Activated naive CD4-positive, alpha-beta T cell treated with anti-CD3 and anti-CD28 coated beads, Interleukin-2, amount 50 U/mL, for 24 hours (primary cell): ENCODE measurements around the gene PRKG1.
"Not testable (repeated sequence)": the region's sequence is repeated elsewhere in the genome, so short reads cannot be mapped to it uniquely, and the experiment has no call there.

ENCODE experiments used
- H3K27ac Mint-ChIP-seq: one replicate; pipeline ENCODE4 v1.8.0; 2021; ENCODE audit warnings: mild to moderate bottlenecking, mixed read lengths
- H3K27me3 Mint-ChIP-seq: one replicate; pipeline ENCODE4 v1.8.0; 2021; ENCODE audit warnings: mixed read lengths
- H3K36me3 Mint-ChIP-seq: one replicate; pipeline ENCODE4 v1.8.0; 2021; ENCODE audit warnings: mixed read lengths
- H3K4me1 Mint-ChIP-seq: one replicate; pipeline ENCODE4 v1.8.0; 2021; ENCODE audit warnings: mixed read lengths
- H3K4me3 Mint-ChIP-seq: one replicate; pipeline ENCODE4 v1.8.0; 2021; ENCODE audit warnings: mild to moderate bottlenecking, mixed read lengths
- H3K9me3 Mint-ChIP-seq: one replicate; pipeline ENCODE4 v1.8.0; 2021; ENCODE audit warnings: mixed read lengths

PRKG1 gene

GRCh38 chr10:51242393-51242792 is 168.1 kb downstream of the PRKG1 start:
- peaks cover 4% of the 10 kb centered on the region for H3K9me3 Mint-ChIP-seq
- no peak overlapping the region for H3K4me3 Mint-ChIP-seq
- no peaks in the 10 kb centered on the region for H3K36me3 Mint-ChIP-seq
- no peaks in the 10 kb centered on the region for H3K27me3 Mint-ChIP-seq
- no peaks in the 10 kb centered on the region for H3K4me1 Mint-ChIP-seq
- H3K27ac Mint-ChIP-seq: no peak overlapping the region

GRCh38 chr10:51244309-51244708 is 170.0 kb downstream of the PRKG1 start:
- H3K27ac Mint-ChIP-seq: no peak overlapping the region

GRCh38 chr10:51244748-51245490 is 170.6 kb downstream of the PRKG1 start:
- no peaks in the 10 kb centered on the region for H3K4me1 Mint-ChIP-seq
- H3K9me3 Mint-ChIP-seq: peaks cover 4% of the 10 kb centered on the region
- H3K27me3 Mint-ChIP-seq: no peaks in the 10 kb centered on the region
- H3K4me3 Mint-ChIP-seq: no peak overlapping the region
- H3K36me3 Mint-ChIP-seq: no peaks in the 10 kb centered on the region
- H3K27ac Mint-ChIP-seq: no peak overlapping the region

More at GRCh38 chr10:51244309-51244708, 170.0 kb downstream of the PRKG1 start:
- Mint-ChIP-seq H3K36me3 (no peaks in the 10 kb centered on the region), H3K27me3 (no peaks in the 10 kb centered on the region), H3K4me1 (no peaks in the 10 kb centered on the region), H3K4me3 (no peak overlapping the region), H3K9me3 (peaks cover 4% of the 10 kb centered on the region)

- H3K9me3 Mint-ChIP-seq: no peaks in the 10 kb centered on the region
- H3K36me3 Mint-ChIP-seq: no peaks in the 10 kb centered on the region
- no peak overlapping the region for H3K27ac Mint-ChIP-seq
- H3K27me3 Mint-ChIP-seq: no peaks in the 10 kb centered on the region
- no peaks in the 10 kb centered on the region for H3K4me1 Mint-ChIP-seq
- H3K4me3 Mint-ChIP-seq: no peak overlapping the region
Measured at GRCh38 chr10:51246156-51246555, 171.9 kb downstream of the PRKG1 start.

DNA sequence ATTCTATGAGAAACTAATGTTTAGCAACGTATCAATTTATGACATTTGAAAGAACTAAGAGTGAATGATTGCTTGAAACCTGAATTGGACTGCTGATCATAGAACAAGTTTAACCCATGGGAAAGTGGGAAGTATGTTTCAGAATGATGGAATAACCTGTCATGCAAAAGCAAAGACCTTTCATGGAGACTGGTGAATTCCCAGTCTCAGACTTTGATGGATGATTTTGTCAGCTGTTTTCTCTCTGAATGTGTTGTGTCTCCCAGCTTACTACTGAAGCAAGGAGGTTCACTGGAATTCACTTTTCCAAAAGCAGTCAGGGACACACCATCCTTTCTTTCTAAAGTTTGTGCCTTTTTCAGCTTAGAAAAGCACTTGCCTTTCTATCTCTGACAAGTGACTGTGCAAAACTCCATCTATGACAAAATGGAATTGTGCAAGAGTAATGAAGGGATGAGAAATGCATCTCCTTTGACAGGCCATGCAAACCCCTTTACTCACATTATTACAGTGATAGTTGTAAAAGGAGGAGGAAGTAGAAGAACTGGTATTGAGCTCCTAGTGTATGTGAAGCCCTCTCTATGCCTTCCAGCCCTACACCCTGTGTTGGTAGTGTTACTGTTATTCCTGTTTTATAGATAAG is 176.1 kb downstream of the PRKG1 start:
- Mint-ChIP-seq H3K9me3 (no peaks in the 10 kb centered on the region), H3K4me1 (no peaks in the 10 kb centered on the region), H3K27me3 (no peaks in the 10 kb centered on the region), H3K4me3 (no peak overlapping the region), H3K36me3 (no peaks in the 10 kb centered on the region), H3K27ac (no peak overlapping the region)

DNA sequence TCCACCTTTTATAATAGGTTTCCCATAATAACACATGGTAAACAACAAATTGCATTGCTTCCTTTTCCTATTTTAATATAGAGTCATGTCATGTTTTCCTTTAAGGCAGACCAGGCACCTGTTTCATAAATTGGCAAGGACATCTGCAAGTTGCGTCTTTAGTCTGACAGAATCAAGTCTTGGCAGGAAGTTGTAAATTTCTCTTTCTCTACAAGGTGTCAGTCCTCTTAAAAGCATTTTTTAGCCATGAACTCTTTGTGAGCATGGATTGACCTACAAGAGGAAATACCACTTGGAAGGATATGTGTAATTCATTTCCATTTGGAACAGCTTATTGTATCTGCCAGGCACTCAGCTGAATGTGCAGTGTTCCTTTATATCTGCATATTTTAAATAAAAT is 176.8 kb downstream of the PRKG1 start:
- H3K4me1 Mint-ChIP-seq: no peaks in the 10 kb centered on the region
- H3K27me3 Mint-ChIP-seq: no peaks in the 10 kb centered on the region
- H3K27ac Mint-ChIP-seq: no peak overlapping the region
- no peaks in the 10 kb centered on the region for H3K36me3 Mint-ChIP-seq
- H3K4me3 Mint-ChIP-seq: no peak overlapping the region
- no peaks in the 10 kb centered on the region for H3K9me3 Mint-ChIP-seq

DNA sequence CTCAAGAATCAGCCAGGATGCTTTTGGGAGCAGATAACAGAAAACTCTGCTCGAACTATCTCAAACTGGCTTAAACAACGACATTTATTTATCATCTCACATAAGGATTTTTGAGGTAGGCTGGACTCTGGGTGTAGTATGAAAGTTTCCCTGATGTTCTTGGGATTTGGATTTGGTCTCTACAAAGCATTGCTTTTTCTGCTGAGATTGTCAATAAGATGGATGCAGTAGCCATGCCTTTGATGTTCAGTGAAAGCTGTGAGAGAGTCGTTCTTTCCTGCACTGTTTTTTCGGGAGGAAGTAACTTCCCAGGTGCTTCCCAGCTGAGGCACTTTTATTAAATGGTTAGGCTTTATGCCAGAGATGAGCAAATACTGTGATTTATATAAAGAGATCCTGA is 181.1 kb downstream of the PRKG1 start:
- no peaks in the 10 kb centered on the region for H3K36me3 Mint-ChIP-seq
- H3K4me1 Mint-ChIP-seq: no peaks in the 10 kb centered on the region
- no peak overlapping the region for H3K27ac Mint-ChIP-seq

DNA sequence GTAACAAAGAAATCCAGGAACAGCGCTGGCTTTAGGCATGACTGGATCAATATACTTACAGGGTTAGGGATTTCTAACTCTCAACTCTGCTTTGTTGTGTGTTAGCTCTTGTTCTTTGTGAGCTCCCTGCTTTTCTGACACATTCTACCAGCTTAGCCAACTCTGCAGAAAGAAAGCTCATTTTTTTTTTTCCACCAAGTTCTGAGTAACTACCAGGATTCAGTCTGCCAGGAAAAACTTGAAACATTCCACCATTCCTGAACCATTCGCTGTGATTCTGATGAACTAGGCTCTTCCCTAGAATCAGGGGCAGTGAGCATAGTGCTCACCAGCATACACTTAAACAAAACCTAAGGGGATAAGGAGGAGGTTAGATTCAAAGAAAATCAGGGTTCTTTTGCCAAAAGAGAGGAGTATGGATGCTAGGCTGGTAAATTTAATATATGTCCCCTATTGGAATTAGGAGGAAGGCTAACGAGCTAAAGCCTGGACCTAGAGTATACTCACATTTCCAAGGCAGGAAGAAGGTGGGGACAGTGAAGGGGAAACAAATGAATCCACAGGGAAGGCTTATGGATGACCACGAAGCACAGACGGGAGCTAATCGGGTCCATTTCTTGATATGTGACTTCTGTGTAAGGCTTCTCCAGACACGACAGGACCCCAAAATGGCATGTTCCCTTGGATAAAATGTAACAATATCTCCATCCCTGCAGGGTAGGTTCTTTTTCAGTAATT is 183.4 kb downstream of the PRKG1 start:
- H3K27ac Mint-ChIP-seq: no peak overlapping the region
- no peaks in the 10 kb centered on the region for H3K27me3 Mint-ChIP-seq

More for the DNA sequence above, 181.1 kb downstream of the PRKG1 start:
- no peak overlapping the region for H3K4me3 Mint-ChIP-seq
- H3K9me3 Mint-ChIP-seq: no peaks in the 10 kb centered on the region
- no peaks in the 10 kb centered on the region for H3K27me3 Mint-ChIP-seq

GRCh38 chr10:51260376-51260775 is 186.1 kb downstream of the PRKG1 start:
- H3K27me3 Mint-ChIP-seq: no peaks in the 10 kb centered on the region
- H3K27ac Mint-ChIP-seq: no peak overlapping the region
- no peaks in the 10 kb centered on the region for H3K4me1 Mint-ChIP-seq
- H3K36me3 Mint-ChIP-seq: no peaks in the 10 kb centered on the region
- no peak overlapping the region for H3K4me3 Mint-ChIP-seq
- no peaks in the 10 kb centered on the region for H3K9me3 Mint-ChIP-seq

More for the DNA sequence above, 183.4 kb downstream of the PRKG1 start:
- Mint-ChIP-seq H3K4me1 (no peaks in the 10 kb centered on the region), H3K4me3 (no peak overlapping the region), H3K9me3 (no peaks in the 10 kb centered on the region), H3K36me3 (no peaks in the 10 kb centered on the region)

- no peak overlapping the region for H3K4me3 Mint-ChIP-seq
- H3K9me3 Mint-ChIP-seq: no peaks in the 10 kb centered on the region
- H3K4me1 Mint-ChIP-seq: no peaks in the 10 kb centered on the region
- no peaks in the 10 kb centered on the region for H3K36me3 Mint-ChIP-seq
- H3K27ac Mint-ChIP-seq: no peak overlapping the region
- no peaks in the 10 kb centered on the region for H3K27me3 Mint-ChIP-seq
Measured at GRCh38 chr10:51266496-51266895, 192.2 kb downstream of the PRKG1 start.

DNA sequence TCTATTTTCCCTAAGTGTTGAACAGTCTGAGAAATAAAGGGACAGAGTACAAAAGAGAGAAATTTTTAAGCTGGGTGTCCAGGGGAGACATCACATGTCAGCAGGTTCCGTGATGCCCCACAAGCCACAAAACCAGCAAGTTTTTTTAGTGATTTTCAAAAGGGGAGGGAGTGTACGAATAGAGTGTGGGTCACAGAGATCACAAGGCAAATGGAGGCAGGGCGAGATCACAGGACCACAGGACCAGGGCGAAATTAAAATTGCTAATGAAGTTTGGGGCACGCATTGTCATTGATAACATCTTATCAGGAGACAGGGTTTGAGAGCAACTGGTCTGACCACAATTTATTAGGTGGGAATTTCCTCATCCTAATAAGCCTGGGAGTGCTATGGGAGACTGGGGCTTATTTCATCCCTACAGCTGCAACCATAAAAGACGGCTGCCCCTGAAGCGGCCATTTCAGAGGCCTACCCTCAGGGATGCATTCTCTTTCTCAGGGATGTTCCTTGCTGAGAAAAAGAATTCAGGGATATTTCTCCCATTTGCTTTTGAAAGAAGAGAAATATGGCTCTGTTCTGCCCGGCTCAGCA is 193.8 kb downstream of the PRKG1 start:
- H3K27ac Mint-ChIP-seq, H3K27me3 Mint-ChIP-seq, H3K36me3 Mint-ChIP-seq, H3K4me1 Mint-ChIP-seq, H3K9me3 Mint-ChIP-seq, H3K4me3 Mint-ChIP-seq: not testable (repeated sequence)

GRCh38 chr10:51269821-51270220 is 195.5 kb downstream of the PRKG1 start:
- no peaks in the 10 kb centered on the region for H3K4me1 Mint-ChIP-seq

DNA sequence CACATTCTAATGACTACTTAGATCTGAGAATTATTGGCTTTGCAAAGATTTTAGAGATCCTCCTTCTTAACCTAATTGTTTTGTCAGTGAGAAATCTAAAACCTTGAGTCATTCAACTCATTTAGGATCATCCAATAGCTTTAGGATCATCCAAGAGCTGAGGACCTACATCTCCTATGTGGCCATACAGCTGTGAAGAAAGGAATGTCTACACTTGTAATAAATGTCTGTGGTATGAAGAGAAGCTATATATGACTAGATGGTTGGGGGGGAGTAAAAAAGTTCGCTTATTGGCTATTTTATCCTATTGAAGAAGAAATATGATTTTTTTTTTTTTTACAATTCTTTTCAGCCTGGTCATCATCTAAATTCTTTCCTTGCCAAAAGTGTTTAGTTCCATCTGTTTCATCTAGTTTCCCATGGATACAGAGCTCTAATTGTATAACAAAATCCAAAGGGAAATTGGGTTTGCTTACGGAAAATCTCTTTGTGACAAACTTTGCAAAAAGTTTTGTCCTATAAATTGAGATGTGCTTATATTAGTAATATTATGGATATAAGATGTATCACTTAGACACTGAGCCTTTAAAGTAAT is 196.7 kb downstream of the PRKG1 start:
- Mint-ChIP-seq H3K36me3 (no peaks in the 10 kb centered on the region), H3K27me3 (no peaks in the 10 kb centered on the region), H3K4me1 (no peaks in the 10 kb centered on the region), H3K27ac (no peak overlapping the region), H3K4me3 (no peak overlapping the region), H3K9me3 (peaks cover 4% of the 10 kb centered on the region)

More at GRCh38 chr10:51269821-51270220, 195.5 kb downstream of the PRKG1 start:
- no peak overlapping the region for H3K4me3 Mint-ChIP-seq
- H3K27me3 Mint-ChIP-seq: no peaks in the 10 kb centered on the region
- H3K9me3 Mint-ChIP-seq: peaks cover 4% of the 10 kb centered on the region
- no peaks in the 10 kb centered on the region for H3K36me3 Mint-ChIP-seq
- H3K27ac Mint-ChIP-seq: no peak overlapping the region

DNA sequence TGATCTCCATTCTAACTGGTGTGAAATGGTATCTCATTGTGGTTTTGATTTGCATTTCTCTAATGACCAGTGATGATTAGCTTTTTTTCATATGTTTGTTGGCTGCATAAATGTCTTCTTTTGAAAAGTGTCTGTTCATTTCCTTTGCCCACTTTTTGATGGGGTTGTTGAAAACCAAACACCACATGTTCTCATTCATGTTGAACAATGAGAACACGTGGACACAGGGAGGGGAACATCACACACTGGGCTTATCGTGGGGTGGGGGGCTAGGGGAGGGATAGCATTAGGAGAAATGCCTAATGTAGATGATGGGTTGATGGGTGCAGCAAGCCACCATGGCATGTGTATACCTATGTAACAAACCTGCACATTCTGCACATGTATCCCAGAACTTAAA is 197.8 kb downstream of the PRKG1 start:
- not testable (repeated sequence) for H3K27ac Mint-ChIP-seq, H3K9me3 Mint-ChIP-seq, H3K27me3 Mint-ChIP-seq, H3K4me3 Mint-ChIP-seq, H3K36me3 Mint-ChIP-seq, H3K4me1 Mint-ChIP-seq

DNA sequence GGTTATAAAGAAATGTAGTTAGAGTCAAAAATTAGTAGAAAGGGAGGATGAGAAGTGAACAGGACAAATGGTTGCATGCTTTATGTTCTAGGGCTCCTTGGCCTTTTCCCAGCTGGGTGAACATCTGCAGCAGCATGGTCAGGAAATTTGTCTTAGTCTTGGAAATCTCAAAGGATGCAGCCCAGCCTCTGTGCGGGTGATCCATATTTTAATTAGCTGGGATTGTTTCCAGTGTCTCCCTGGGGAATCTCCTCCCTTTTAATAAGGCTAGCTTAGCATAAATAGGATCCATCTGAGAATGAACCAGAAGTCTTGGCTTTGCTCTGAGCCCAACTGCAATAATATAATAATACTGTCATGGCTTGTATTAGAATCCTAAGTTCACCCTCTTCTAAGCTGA is 198.3 kb downstream of the PRKG1 start:
- Mint-ChIP-seq H3K36me3 (no peaks in the 10 kb centered on the region), H3K4me3 (no peak overlapping the region), H3K4me1 (no peaks in the 10 kb centered on the region), H3K27ac (no peak overlapping the region), H3K9me3 (peaks cover 4% of the 10 kb centered on the region), H3K27me3 (no peaks in the 10 kb centered on the region)
